ENCODE results near the gene CREB3L2. TPM values are rescaled to one million over a fixed set of nuclear protein-coding genes. Genes with fewer than 3 reads are reported as not detected.
A peak's percentile ranks its signal among the peaks of the same experiment; 100 is the strongest.
"Not testable (repeated sequence)": the region's sequence is repeated elsewhere in the genome, so short reads cannot be mapped to it uniquely, and the experiment has no call there.

The CREB3L2 gene
- total RNA-seq, result 14.4 and 30.4 TPM in 2 replicates

GRCh38 chr7:138001529-138002095 lies at the start of gene CREB3L2:
Gene CREB3L2 (minus strand): TSS chr7:138002086. CDS start chr7:138001705, 381 bp downstream.
- peak; percentile 70 to 73 for DNase-seq (ENCODE audit: low read depth in 2 of 2)

GRCh38 chr7:138049505-138050116 lies 47.7 kb upstream of the CREB3L2 start:
- no peak for DNase-seq (ENCODE audit: low read depth in 2 of 2)

GRCh38 chr7:138047907-138048306 lies 46.0 kb upstream of the CREB3L2 start:
- no peak for DNase-seq (ENCODE audit: low read depth in 2 of 2)

GRCh38 chr7:138044897-138045296 lies 43.0 kb upstream of the CREB3L2 start:
- no peak for DNase-seq (ENCODE audit: low read depth in 2 of 2)

- not testable (repeated sequence) for DNase-seq (ENCODE audit: low read depth in 2 of 2)
Measured at GRCh38 chr7:138040063-138040462, 38.2 kb upstream of the CREB3L2 start.

- no peak for DNase-seq (ENCODE audit: low read depth in 2 of 2)
Measured at GRCh38 chr7:138036135-138036534, 34.2 kb upstream of the CREB3L2 start.

GRCh38 chr7:138033241-138033640 lies 31.4 kb upstream of the CREB3L2 start:
- DNase-seq (ENCODE audit: low read depth in 2 of 2), result no peak

GRCh38 chr7:138032770-138033169 lies 30.9 kb upstream of the CREB3L2 start:
- no peak for DNase-seq (ENCODE audit: low read depth in 2 of 2)

- no peak for DNase-seq (ENCODE audit: low read depth in 2 of 2)
Measured at GRCh38 chr7:138032186-138032585, 30.3 kb upstream of the CREB3L2 start.

- DNase-seq (ENCODE audit: low read depth in 2 of 2), result no peak
Measured at GRCh38 chr7:138030679-138031351, 28.9 kb upstream of the CREB3L2 start.

GRCh38 chr7:138029941-138030340 lies 28.1 kb upstream of the CREB3L2 start:
- no peak for DNase-seq (ENCODE audit: low read depth in 2 of 2)

GRCh38 chr7:138029126-138029525 lies 27.2 kb upstream of the CREB3L2 start:
- no peak for DNase-seq (ENCODE audit: low read depth in 2 of 2)

- DNase-seq (ENCODE audit: low read depth in 2 of 2), result no peak
Measured at GRCh38 chr7:138027100-138027499, 25.2 kb upstream of the CREB3L2 start.

GRCh38 chr7:138025215-138026186 lies 23.6 kb upstream of the CREB3L2 start:
- DNase-seq (ENCODE audit: low read depth in 2 of 2), result no peak

- DNase-seq (ENCODE audit: low read depth in 2 of 2), result no peak
Measured at GRCh38 chr7:138024765-138025164, 22.9 kb upstream of the CREB3L2 start.

- no peak for DNase-seq (ENCODE audit: low read depth in 2 of 2)
Measured at GRCh38 chr7:138024343-138024691, 22.4 kb upstream of the CREB3L2 start.

GRCh38 chr7:138023618-138024342 lies 21.9 kb upstream of the CREB3L2 start:
- DNase-seq (ENCODE audit: low read depth in 2 of 2), result no peak

- DNase-seq (ENCODE audit: low read depth in 2 of 2), result no peak
Measured at GRCh38 chr7:138021889-138022288, 20.0 kb upstream of the CREB3L2 start.

- DNase-seq (ENCODE audit: low read depth in 2 of 2), result no peak
Measured at GRCh38 chr7:138017992-138018391, 16.1 kb upstream of the CREB3L2 start.

GRCh38 chr7:138015096-138015495 lies 13.2 kb upstream of the CREB3L2 start:
- no peak for DNase-seq (ENCODE audit: low read depth in 2 of 2)

GRCh38 chr7:138014686-138015085 lies 12.8 kb upstream of the CREB3L2 start:
- no peak for DNase-seq (ENCODE audit: low read depth in 2 of 2)
